Psoas muscle (tissue), 8 donors: ENCODE results near the gene ULBP2. TPM values are rescaled to one million over a fixed set of nuclear protein-coding genes. Genes with fewer than 3 reads are reported as not detected.
"Not testable (repeated sequence)": the region's sequence is repeated elsewhere in the genome, so short reads cannot be mapped to it uniquely, and the experiment has no call there.

ENCODE experiments used
- ATAC-seq, 4 donors: fragments of 200-7000 bp; cut with Tn5 transposase; one replicate each; pipeline ENCODE4 v1.9.1; 2020; ENCODE audit warnings: moderate library complexity in 3 of 4, mild to moderate bottlenecking in 2 of 4
- DNase-seq, 2 donors: peaks; one replicate each; pipeline ENCODE4 v3.0.0-alpha.2; 2020
- H3K27ac ChIP-seq: fragments of 200-600 bp; one replicate; pipeline ENCODE4 v1.8.0; 2022
- H3K27me3 ChIP-seq, 3 donors: fragments of 200-600 bp in 1 of 3; one replicate each; pipeline versions ENCODE4 v1.6.1 to v1.8.0; 2013 to 2022; ENCODE audit warnings: low read length in 2 of 3, mild to moderate bottlenecking in 2 of 3, moderate library complexity in 1 of 3; ENCODE audit not compliant: insufficient read depth in 3 of 3
- H3K36me3 ChIP-seq, 2 donors: fragments of 200-600 bp in 1 of 2; one replicate each; pipeline versions ENCODE4 v1.6.1 to v1.8.0; 2013 to 2022; ENCODE audit warnings: low read depth in 1 of 2, mild to moderate bottlenecking in 1 of 2, moderate library complexity in 1 of 2; ENCODE audit not compliant: insufficient read depth in 1 of 2
- H3K4me1 ChIP-seq: fragments of 200-600 bp; one replicate; pipeline ENCODE4 v1.8.0; 2022
- H3K4me3 ChIP-seq: fragments of 200-600 bp; one replicate; pipeline ENCODE4 v1.8.0; 2022; ENCODE audit warnings: mild to moderate bottlenecking
- H3K9me3 ChIP-seq: fragments of 200-600 bp; one replicate; pipeline ENCODE4 v1.8.0; 2022
- WGBS, 3 donors: extraction: QIAGEN DNeasy Blood & Tissue Kit; methylation state at CpG; one replicate each; pipeline versions ENCODE4 v1.1.6 to v1.1.7; 2013; 5-methylcytosine and 5-hydroxymethylcytosine counted together
- intact Hi-C, 2 donors: fragments of 100-400 bp; cut with DNase I; formaldehyde crosslinking; loops; one replicate each; pipeline versions ENCODE4 v1.11.0 to v1.14.2; 2022
- polyA plus RNA-seq, 3 donors: library from polyadenylated mRNA; stranded (reverse); fragments of 200-250 nt; gene quantifications; one replicate each; pipeline ENCODE4 v1.2.3, GENCODE V29; 2013
- total RNA-seq, 4 donors: library from RNA; stranded (reverse); fragmentation: NEBNext Ultra II Directional in 2 of 4; extraction: Animal tissue kit (Norgen Biotek cat#: 25700) in 2 of 4; gene quantifications; one replicate each; pipeline versions ENCODE4 v1.2.1 to v1.2.4, GENCODE V29; 2021 to 2023
- TF ChIP-seq, protein P1 (sequence below): fragments of 200-600 bp; IDR thresholded peaks from one replicate; pipeline ENCODE4 v1.8.0; 2022; ENCODE audit warnings: antibody characterized with exemption
- donor health status: healthy with polysubstance abuse.
- donor health status: DM: no; HTN: no; CAD: no; lungs with moderate emphysema.
- donor health status: Bipolar disorder and iron deficiency.
- donor health status: healthy.
- donor health status: DM: yes; HTN: yes; CAD: no.
- donor health status: DM: no; HTN: no; CAD: no.
- donor health status: DM: no; HTN: no; CAD: no.
- donor health status: DM: yes; HTN: yes; CAD: no.

ULBP2 gene
- total and polyA plus RNA-seq, 7 donors, result 0.17 to 0.81 (median 0.64) TPM; not detected in 1

- Histone ChIP-seq H3K36me3 (no peaks in the 10 kb centered on the region), H3K4me1 (peaks cover 7% of the 10 kb centered on the region), H3K27me3 (peaks cover 0 to 85% (median 26%) of the 10 kb centered on the region in 3 donors), H3K27ac (no peak overlapping the region), H3K4me3 (peak overlapping the region; percentile 64), H3K9me3 (no peaks in the 10 kb centered on the region)
- ATAC-seq, result peak in 1 of 4 donors; percentile 16
- no peak for DNase-seq
- TF ChIP-seq, protein P1, sequence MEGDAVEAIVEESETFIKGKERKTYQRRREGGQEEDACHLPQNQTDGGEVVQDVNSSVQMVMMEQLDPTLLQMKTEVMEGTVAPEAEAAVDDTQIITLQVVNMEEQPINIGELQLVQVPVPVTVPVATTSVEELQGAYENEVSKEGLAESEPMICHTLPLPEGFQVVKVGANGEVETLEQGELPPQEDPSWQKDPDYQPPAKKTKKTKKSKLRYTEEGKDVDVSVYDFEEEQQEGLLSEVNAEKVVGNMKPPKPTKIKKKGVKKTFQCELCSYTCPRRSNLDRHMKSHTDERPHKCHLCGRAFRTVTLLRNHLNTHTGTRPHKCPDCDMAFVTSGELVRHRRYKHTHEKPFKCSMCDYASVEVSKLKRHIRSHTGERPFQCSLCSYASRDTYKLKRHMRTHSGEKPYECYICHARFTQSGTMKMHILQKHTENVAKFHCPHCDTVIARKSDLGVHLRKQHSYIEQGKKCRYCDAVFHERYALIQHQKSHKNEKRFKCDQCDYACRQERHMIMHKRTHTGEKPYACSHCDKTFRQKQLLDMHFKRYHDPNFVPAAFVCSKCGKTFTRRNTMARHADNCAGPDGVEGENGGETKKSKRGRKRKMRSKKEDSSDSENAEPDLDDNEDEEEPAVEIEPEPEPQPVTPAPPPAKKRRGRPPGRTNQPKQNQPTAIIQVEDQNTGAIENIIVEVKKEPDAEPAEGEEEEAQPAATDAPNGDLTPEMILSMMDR, result no peak
- intact Hi-C loops, result no loop called here
- 1% methylated on average over 100 to 102 of the region's 103 CpGs for WGBS, 3 donors
Measured at GRCh38 chr6:149964308-149965193, 22.7 kb downstream of the ULBP2 start.

DNA sequence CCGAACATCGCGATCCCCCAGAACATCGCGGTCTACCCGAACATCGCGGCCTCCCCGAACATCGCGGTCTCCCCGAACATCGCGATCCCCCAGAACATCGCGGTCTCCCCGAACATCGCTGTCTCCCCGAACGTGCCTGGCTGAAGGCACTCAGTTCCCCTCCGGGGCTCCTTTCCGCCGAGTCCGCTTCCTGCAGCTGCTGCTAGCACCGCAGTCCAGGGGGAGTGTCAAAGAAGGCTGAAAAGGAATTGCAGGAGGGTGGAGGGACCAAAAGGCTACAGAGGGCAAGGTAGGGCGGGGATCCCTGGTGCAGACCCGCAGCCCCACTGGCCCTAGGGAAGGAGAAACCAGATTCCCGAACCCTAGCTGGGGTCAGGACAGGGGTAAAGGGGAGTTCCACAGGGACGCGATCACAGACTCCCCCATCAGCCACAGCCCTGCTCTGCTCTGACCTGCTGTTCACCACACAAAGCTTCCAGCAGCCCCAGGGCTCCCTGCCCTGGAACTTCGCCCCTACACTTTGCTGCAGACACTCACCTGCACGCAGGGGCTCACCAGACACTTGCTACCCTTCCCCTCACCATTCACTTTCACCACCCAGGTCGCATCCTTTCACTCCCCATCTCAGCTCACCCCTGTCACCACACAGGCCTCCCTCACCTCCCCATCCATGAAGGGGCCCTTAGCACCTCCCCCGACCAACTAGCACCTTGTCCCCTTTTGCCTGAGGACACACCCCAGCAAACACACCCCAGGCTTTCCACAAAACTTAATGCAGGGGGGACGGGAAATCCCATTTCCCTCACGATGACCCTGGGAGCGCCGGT is 23.6 kb downstream of the ULBP2 start:
- H3K27ac ChIP-seq, result no peak overlapping the region
- H3K9me3 ChIP-seq, result no peaks in the 10 kb centered on the region
- TF ChIP-seq, protein P1, result no peak
- H3K4me3 ChIP-seq, result peak overlapping the region; percentile 64
- DNase-seq, result no peak
- intact Hi-C loops, result no loop called here
- no peaks in the 10 kb centered on the region for H3K36me3 ChIP-seq
- peaks cover 0 to 86% (median 25%) of the 10 kb centered on the region in 3 donors for H3K27me3 ChIP-seq
- 15 to 17% (median 15%) methylated on average over 32 to 38 of the region's 38 CpGs for WGBS, 3 donors
- ATAC-seq, result peak in 1 of 4 donors; percentile 33
- H3K4me1 ChIP-seq, result peaks cover 7% of the 10 kb centered on the region

DNA sequence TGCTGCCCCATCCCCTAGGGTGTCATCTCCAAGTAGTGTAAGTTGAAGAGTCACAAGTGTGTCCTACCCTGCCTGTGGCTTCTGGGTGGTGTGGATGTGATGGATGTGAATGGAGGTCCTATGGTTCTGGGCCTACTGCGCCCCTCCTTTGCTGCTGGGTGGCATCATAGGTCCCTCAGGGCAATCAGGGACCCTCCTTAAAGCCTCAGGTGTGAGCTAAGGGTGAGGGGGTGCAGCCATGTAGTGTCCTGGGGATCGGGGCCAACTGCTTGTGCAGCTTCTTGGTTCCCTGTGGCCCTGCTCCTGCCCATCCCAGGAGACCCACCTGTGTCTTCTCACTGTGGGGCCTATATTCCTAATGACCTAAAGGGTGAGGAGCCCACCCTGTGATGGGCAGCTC is 24.5 kb downstream of the ULBP2 start:
- H3K9me3 ChIP-seq, H3K36me3 ChIP-seq, H3K27ac ChIP-seq, intact Hi-C loops, H3K4me3 ChIP-seq, DNase-seq, H3K4me1 ChIP-seq, ATAC-seq: not testable (repeated sequence)
- H3K27me3 ChIP-seq, result peaks cover 0 to 78% (median 25%) of the 10 kb centered on the region in 3 donors
- WGBS, 3 donors, result 93 to 100% (median 96%) methylated on average over 2 of the region's 2 CpGs

DNA sequence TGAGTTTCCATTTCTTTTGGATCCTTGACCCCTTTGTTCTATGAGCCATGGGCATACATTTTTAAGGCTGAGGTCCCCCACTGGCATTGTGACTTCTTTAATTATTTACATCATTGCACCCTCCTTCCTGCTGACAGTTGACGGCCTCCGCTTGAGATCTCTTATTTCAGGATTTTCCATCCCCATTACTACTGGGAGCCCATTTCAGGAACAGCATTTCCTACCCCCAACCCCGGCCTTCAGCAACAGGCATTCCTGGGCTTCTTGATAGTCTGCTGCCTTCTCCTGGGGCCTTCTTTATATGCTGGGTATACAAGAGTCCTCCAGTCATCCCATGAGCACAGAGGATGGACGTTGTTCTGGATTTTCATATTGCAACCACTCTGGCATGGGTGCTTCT is 25.8 kb downstream of the ULBP2 start:
- intact Hi-C loops, result no loop called here
- WGBS, 3 donors, result 85 to 96% (median 96%) methylated on average over 4 of the region's 4 CpGs
- no peak overlapping the region for H3K4me3 ChIP-seq
- TF ChIP-seq, protein P1, result no peak
- no peaks in the 10 kb centered on the region for H3K9me3 ChIP-seq
- no peak overlapping the region for H3K27ac ChIP-seq
- peaks cover 7% of the 10 kb centered on the region for H3K4me1 ChIP-seq
- no peak for ATAC-seq
- no peak for DNase-seq
- H3K27me3 ChIP-seq, result peaks cover 0 to 70% (median 25%) of the 10 kb centered on the region in 3 donors
- no peaks in the 10 kb centered on the region for H3K36me3 ChIP-seq

GRCh38 chr6:149967999-149968398 is 26.2 kb downstream of the ULBP2 start:
- H3K27ac ChIP-seq, H3K9me3 ChIP-seq, intact Hi-C loops, H3K4me3 ChIP-seq, ATAC-seq, H3K4me1 ChIP-seq, DNase-seq, H3K36me3 ChIP-seq: not testable (repeated sequence)
- H3K27me3 ChIP-seq, result peaks cover 0 to 69% (median 23%) of the 10 kb centered on the region in 3 donors
- WGBS, 3 donors, result 60 to 63% (median 62%) methylated on average over 2 of the region's 2 CpGs

GRCh38 chr6:149968909-149969308 is 27.1 kb downstream of the ULBP2 start:
- H3K27ac ChIP-seq, H3K9me3 ChIP-seq, ATAC-seq, H3K36me3 ChIP-seq, intact Hi-C loops, H3K4me1 ChIP-seq, H3K4me3 ChIP-seq, DNase-seq: not testable (repeated sequence)
- 75 to 84% (median 79%) methylated on average over 2 of the region's 2 CpGs for WGBS, 3 donors
- H3K27me3 ChIP-seq, result peaks cover 0 to 68% (median 25%) of the 10 kb centered on the region in 3 donors
